Glutamatergic neuron (in vitro differentiated cells): ENCODE measurements around the gene OR10A2. TPM values are rescaled to one million over a fixed set of nuclear protein-coding genes. Genes with fewer than 3 reads are reported as not detected.

Experiments used
- DNase-seq: peaks from one replicate; pipeline ENCODE4 v3.0.0; 2022
- H3K27ac Mint-ChIP-seq: one replicate; pipeline ENCODE4 v1.8.0; 2020; ENCODE audit warnings: mild to moderate bottlenecking, mixed read lengths, inconsistent platforms; ENCODE audit not compliant: unreplicated experiment
- H3K27me3 Mint-ChIP-seq: one replicate; pipeline ENCODE4 v1.8.0; 2020; ENCODE audit warnings: mild to moderate bottlenecking, moderate library complexity, mixed read lengths, inconsistent platforms; ENCODE audit not compliant: unreplicated experiment
- H3K36me3 Mint-ChIP-seq: one replicate; pipeline ENCODE4 v1.8.0; 2020; ENCODE audit warnings: mild to moderate bottlenecking, mixed read lengths, inconsistent platforms; ENCODE audit not compliant: unreplicated experiment
- H3K4me1 Mint-ChIP-seq: one replicate; pipeline ENCODE4 v1.8.0; 2020; ENCODE audit warnings: mild to moderate bottlenecking, low read depth, mixed read lengths, inconsistent platforms; ENCODE audit not compliant: unreplicated experiment
- H3K4me3 Mint-ChIP-seq: one replicate; pipeline ENCODE4 v1.8.0; 2020; ENCODE audit warnings: mild to moderate bottlenecking, mixed read lengths, inconsistent platforms; ENCODE audit not compliant: unreplicated experiment
- H3K9me3 Mint-ChIP-seq: one replicate; pipeline ENCODE4 v1.8.0; 2020; ENCODE audit warnings: mild to moderate bottlenecking, moderate library complexity, mixed read lengths, inconsistent platforms; ENCODE audit not compliant: unreplicated experiment
- CTCF ChIP-seq: fragments of 200-600 bp; sonication (generic); IDR thresholded peaks from one replicate; pipeline ENCODE4 v1.5.0; 2021; ENCODE audit not compliant: partially characterized antibody, unreplicated experiment
- total RNA-seq: library from RNA; stranded (reverse); fragmentation: NEBNext Ultra II Directional; extraction: Animal tissue kit (Norgen Biotek cat#: 25700); gene quantifications from one replicate; pipeline ENCODE4 v1.2.1, GENCODE V29; 2021; ENCODE audit not compliant: unreplicated experiment

OR10A2 gene
- total RNA-seq, 1 donor from 2014 or later: not detected

GRCh38 chr11:6855971-6856541 lies 6.8 kb upstream of the OR10A2 start:
- no peak overlapping the region for H3K4me3 Mint-ChIP-seq
- peak; percentile 19 for DNase-seq
- H3K36me3 Mint-ChIP-seq: peaks cover 8% of the 10 kb centered on the region
- peaks cover 10% of the 10 kb centered on the region for H3K4me1 Mint-ChIP-seq
- peak overlapping the region; percentile 65 for H3K27ac Mint-ChIP-seq
- TF ChIP-seq CTCF: no peak
- H3K27me3 Mint-ChIP-seq: no peaks in the 10 kb centered on the region
- no peaks in the 10 kb centered on the region for H3K9me3 Mint-ChIP-seq

DNA sequence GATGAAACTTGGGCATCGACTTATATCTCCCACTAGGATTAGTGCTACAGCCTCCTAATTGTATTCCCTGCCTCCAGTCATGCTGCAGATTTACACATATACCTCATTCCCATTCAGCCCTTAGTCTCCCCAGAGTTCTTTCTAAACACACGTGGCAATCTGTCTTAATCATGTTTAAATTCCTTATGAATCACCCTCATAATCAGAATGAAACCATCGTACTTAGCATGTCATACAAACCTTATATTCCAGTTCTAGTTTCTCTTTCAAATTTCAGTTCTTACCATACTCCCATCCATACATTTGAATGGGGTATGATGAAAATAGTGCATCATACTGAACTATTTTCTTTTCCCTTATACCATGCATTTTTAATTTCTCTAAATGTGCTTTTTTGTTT lies 6.0 kb upstream of the OR10A2 start:
- no peak for DNase-seq
- no peaks in the 10 kb centered on the region for H3K9me3 Mint-ChIP-seq
- peaks cover 4% of the 10 kb centered on the region for H3K36me3 Mint-ChIP-seq
- peaks cover 10% of the 10 kb centered on the region for H3K4me1 Mint-ChIP-seq
- no peak for TF ChIP-seq CTCF
- H3K4me3 Mint-ChIP-seq: peak overlapping the region; percentile 4
- peak overlapping the region; percentile 65 for H3K27ac Mint-ChIP-seq
- no peaks in the 10 kb centered on the region for H3K27me3 Mint-ChIP-seq

DNA sequence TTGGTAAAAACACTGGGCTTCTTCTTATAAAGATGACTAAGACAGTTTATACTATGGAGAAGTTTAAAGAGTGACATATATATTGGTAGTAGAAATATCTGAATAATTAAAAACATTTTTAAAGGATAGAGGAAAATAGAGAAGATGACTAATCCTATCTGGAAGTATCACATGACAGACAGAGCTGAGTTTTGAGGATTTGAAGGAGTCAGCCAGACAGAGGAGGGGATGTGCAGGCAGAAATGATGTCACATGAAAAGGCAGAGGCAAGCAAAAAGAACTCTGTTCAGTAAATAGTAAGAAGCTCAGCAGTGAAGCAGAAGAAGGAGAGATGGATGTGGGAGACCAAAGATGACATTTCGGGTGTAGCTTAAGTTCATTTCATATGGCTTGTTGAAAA lies 1.6 kb downstream of the OR10A2 start:
- no peaks in the 10 kb centered on the region for H3K4me1 Mint-ChIP-seq
- H3K4me3 Mint-ChIP-seq: no peak overlapping the region

GRCh38 chr11:6871278-6871677 lies 8.4 kb downstream of the OR10A2 start:
- TF ChIP-seq CTCF: no peak
- no peaks in the 10 kb centered on the region for H3K36me3 Mint-ChIP-seq
- no peak for DNase-seq
- H3K4me3 Mint-ChIP-seq: no peak overlapping the region
- no peak overlapping the region for H3K27ac Mint-ChIP-seq
- no peaks in the 10 kb centered on the region for H3K27me3 Mint-ChIP-seq
- H3K9me3 Mint-ChIP-seq: peaks cover 1% of the 10 kb centered on the region
- H3K4me1 Mint-ChIP-seq: no peaks in the 10 kb centered on the region

More for the DNA sequence above, 1.6 kb downstream of the OR10A2 start:
- DNase-seq: no peak
- Mint-ChIP-seq H3K36me3 (no peaks in the 10 kb centered on the region), H3K9me3 (no peaks in the 10 kb centered on the region), H3K27ac (no peak overlapping the region), H3K27me3 (no peaks in the 10 kb centered on the region)
- TF ChIP-seq CTCF: no peak

DNA sequence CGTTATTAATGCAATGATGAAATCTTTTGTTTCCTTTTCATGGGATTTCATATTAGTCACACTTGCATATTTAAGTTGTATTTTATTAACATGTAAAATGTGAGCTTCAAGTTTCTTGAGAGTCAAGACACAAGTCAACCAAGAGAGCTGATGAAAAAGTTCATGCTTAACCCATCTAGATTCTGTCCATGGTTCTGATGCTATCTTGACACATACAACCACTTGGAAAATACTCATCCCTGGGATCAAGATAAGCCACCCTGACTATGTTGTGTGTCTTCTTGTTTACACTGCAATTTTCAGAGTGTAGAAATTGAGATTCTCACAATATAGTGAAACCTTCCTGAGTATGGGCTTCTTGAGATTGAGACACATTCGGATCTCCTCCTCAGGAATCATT lies 12.9 kb downstream of the OR10A2 start:
- H3K27me3 Mint-ChIP-seq: no peaks in the 10 kb centered on the region
- no peak for DNase-seq
- no peaks in the 10 kb centered on the region for H3K4me1 Mint-ChIP-seq
- H3K36me3 Mint-ChIP-seq: peaks cover 5% of the 10 kb centered on the region
- H3K4me3 Mint-ChIP-seq: no peak overlapping the region
- no peak overlapping the region for H3K27ac Mint-ChIP-seq
- TF ChIP-seq CTCF: no peak
- H3K9me3 Mint-ChIP-seq: peaks cover 1% of the 10 kb centered on the region
